GM19239 (cell line): ENCODE data around the gene SAFB2.
"Not testable (repeated sequence)": the region's sequence is repeated elsewhere in the genome, so short reads cannot be mapped to it uniquely, and the experiment has no call there.

Experiments used
- DNase-seq: peaks from one replicate; pipeline ENCODE4 v3.0.0; 2011; ENCODE audit warnings: low spot score; ENCODE audit not compliant: insufficient read length
- FAIRE-seq: peaks from 2 replicates; lab custom pipeline; 2011; peaks lifted over from hg19 to GRCh38; lab: Jason Lieb, UNC

The SAFB2 gene

DNA sequence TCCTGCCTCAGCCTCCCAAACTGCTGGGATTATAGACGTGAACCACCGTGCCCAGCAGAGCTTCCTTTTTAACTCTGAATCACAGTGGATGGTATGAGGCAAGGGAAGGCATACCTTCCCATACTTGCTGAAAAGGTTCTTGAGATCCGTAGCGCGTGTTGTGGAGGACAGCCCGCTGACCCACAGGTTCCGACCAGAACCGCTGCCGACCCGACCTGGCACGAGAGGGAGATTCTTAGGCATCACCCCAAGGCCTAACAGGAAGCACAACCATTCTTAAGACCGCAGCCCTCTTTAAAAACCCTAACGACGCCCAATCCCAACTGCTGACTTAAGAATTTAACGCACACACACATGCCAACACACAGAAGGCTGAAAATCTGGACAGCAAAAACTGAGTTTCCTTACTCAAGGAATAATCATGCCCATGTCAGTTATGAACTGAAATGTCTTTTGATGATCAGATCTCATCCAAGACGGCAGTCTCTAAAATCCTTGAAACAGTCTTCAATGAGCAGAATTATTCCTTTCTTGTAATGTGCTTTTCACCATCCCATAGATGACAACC lies 12.6 kb downstream of the SAFB2 start:
- FAIRE-seq (no peak), DNase-seq (no peak)

DNA sequence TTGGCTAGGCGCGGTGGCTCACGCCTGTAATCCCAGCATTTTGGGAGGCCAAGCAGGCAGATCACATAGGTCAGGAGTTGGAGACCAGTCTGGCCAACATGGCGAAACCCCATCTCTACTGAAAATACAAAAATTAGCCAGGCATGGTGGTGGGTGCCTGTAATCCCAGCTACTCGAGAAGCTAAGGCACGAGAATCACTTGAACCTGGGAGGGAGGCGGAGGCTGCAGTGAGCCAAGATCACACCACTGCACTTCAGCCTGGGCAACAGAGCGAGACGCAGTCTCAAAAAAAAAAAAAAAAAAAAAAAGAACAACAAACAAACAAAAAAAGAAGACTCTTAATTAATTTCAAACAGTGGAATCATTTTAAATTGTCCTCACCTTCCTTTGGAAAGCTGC lies 13.8 kb downstream of the SAFB2 start:
- DNase-seq, FAIRE-seq: not testable (repeated sequence)

DNA sequence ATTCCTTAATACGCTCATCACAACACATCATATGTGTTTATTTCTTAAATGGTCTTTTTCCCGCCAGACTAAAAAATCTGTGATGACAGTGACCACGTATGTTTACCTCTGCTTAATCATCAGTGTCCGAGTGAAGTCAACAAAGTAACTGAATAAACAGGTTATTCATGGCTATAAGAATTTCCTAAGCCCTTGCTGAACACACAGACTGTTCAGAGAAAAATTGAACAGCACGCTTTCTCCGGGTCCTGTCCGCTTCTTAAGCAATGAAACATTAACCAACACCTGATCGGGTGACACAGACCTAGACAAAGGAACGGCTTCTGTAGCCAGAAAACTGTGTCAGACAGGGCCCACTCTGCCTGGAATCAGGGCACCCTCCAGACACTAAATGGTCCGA lies 14.3 kb downstream of the SAFB2 start:
- DNase-seq (no peak), FAIRE-seq (no peak)

DNA sequence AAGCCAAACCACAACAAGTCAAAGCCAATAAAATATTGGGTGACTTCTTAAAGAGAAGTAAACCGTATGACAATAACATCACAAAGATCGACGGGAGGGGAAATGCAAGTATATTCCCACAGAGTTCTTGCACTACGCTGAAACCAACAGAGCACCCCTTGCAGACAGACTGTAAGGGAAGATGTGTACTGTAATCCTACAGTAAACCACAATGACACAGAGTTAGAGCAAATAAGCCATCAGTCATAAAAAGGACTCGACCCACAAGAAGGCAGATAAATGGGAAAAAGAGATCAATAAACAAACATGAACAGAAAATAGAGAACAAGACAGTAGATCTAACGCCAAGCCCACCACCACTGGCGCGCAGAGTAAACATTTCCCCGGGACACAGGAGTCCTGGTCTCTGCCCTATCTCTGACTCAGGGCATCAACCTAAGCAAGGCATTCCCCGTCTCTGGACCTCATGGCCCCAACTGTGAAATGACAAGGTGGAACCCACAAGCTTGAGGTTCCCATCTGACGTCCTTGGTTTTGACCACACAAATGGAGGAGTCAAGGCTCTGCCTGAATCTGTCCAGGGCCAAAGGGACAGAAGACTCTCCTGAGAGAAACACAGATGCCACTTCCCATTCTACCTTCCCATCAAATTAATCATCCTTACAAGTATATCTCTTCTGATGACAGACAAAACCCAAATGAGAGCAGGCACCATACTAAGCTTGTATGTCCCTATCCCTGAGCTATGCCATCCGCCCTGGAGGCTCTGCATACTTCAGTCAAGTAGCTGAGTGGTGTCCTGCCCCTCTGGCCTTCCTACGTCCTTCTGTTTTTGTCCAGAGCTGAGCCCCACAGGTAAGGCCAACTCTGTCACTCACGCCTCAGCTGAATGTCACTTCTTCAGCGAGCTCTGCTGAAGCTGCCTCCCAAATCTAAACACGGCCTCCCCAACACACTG lies 15.0 kb downstream of the SAFB2 start:
- FAIRE-seq, result no peak

DNA sequence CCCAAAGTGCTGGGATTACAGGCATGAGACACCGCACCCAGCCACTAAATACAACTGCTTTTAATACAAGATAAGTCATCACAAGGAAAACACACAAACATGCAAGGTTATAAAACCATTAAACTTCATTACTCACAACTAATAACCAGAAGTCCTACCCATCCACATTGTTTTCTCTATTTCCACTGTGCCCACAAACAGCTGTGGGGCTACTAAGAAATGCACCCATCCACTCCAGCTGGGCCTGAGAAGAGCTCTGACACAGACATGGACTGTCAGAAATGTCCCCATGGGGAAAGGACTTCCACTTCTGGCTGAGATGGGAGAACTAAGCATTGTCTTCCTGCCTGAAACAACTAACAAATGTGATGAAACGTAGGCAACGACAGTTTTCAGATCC lies 17.2 kb downstream of the SAFB2 start:
- no peak for FAIRE-seq

More for the DNA sequence above, 15.0 kb downstream of the SAFB2 start:
- no peak for DNase-seq

DNA sequence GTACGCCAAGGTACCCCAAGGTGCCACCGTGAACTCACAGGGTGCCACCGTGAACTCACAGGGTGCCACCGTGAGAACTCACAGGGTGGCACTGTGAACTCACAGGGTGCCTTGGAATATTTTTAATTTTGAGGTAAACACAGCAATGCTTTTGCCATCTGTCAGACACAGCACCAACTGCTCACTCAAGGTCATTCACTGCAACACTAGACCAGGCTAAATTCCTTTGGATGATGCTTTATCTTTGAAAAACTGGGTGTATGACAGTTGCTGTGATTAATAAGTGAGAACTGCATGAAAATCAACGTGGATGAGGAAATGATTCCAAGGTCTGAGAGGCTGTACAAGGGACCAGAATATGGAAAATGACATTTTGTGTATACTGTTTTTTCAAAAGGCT lies 18.9 kb downstream of the SAFB2 start:
- FAIRE-seq (no peak), DNase-seq (no peak)

More for the DNA sequence above, 17.2 kb downstream of the SAFB2 start:
- no peak for DNase-seq

DNA sequence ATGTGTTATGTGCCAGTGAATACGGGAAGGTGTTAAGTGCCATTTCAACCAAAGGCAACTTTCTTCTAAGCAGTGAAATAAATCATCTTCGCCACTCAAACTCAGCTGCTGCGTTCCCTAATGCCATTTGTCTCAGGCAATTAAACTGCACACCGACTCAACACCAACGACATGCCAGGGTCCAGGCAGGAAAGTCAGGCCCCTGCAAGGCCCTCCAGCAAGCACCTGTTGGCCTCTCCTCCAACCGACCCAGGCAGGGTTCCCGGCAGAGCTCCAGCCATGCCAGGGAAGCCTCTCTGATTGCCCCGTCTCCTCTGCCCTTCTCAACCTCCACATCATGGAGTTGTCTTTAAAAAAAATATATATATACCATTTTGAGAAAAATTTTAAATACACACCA lies 21.8 kb downstream of the SAFB2 start:
- FAIRE-seq (no peak), DNase-seq (no peak)

DNA sequence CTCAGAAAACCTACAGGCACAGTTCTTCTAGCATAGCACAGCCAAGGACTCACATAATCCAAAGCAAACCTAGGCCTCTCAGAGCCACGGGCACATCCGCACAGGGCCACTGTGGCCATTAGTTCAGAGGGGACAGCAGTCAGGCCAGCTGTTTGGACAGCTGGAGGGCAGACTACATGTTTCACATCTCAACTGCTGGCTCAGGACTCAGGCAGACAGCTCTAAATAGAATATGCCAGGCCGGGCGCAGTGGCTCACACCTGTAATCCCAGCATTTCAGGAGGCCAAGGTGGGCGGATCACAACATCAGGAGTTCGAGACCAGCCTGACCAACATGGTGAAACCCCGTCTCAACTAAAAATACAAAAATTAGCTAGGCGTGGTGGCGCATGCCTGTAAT lies 26.8 kb downstream of the SAFB2 start:
- no peak for FAIRE-seq
- no peak for DNase-seq

DNA sequence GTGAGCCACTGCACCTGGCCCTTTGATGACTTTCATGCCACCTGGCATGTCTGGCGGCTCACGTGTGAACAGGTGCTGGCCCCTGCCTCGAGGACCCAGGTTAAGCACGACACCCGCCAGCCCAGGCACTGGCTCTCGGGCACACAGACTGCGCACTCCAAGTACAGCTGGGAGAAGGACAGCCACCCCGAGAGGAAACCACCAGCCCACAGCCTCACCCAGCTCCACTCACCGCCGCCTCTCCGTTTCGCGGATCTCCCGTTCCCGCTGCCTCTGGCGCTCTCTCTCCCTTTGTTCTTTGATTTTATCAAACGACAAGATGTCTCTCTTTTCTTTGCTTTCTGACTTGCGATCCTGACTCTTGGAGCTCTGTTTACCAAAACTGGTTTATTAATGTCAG lies 27.4 kb downstream of the SAFB2 start:
- no peak for DNase-seq
- FAIRE-seq, result no peak

DNA sequence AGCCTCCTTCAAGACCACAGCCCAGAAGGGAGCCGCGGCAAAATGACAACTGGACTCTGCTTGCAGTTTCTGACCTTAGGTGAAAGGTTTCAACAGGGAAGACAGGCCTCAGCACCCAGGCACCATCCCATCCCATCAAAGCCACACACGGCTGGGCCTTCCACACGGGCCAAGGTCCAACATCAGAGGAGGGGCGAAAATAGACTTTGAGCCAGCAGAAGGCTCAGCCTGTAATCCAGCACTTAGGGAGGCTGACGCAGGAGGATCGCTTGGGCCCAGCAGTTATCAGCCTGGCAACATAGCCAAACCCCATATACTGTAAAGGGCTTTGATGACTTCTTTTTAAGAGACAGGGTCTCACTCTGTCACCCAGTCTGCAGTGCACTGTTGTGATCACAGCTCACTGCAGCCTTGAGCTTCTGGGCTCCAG lies 28.0 kb downstream of the SAFB2 start:
- no peak for FAIRE-seq
- no peak for DNase-seq

DNA sequence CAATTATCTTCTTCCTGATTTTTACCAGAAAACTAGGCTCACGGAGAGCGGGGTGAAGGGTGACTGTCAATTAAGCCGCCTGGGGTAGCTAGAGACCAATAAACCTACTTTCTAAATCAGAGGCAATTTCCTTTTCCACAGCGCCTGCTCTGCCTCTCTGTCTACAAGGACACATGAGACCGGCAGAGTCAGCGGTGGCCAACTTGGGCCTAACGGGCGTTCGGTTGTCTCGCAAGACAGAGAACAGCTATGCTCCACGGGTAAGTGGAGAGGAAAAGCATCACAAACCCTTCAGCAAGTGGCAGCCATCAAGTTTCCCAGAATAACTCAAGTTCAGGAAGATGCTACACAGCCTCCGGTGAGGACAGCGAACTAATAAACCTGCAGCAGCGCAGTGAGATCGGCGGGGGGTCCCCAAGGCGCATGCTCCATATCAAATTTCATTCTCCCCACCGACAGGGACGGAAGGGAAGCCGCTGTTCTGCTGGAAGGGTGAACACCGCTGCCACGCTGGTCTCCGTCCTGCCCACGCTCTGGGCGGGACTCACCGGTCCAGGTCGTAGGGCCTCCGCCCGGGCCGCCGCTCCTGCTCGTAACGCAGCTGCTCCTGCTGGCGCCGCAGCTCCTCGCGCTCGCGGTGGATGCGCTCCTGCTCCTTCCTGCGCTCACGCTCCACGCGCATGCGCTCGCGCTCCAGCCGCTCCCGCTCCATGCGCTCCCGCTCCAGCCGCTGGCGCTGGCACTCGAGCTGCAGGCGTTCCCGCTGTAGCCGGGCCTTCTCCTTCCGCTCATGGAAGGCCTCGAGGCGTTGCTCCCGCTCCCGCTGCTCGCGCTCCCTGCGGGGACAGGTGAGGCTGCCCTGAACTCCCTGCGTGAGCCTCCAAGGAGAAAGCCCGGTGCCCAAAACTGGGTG lies 29.0 kb downstream of the SAFB2 start:
- FAIRE-seq, result no peak

DNA sequence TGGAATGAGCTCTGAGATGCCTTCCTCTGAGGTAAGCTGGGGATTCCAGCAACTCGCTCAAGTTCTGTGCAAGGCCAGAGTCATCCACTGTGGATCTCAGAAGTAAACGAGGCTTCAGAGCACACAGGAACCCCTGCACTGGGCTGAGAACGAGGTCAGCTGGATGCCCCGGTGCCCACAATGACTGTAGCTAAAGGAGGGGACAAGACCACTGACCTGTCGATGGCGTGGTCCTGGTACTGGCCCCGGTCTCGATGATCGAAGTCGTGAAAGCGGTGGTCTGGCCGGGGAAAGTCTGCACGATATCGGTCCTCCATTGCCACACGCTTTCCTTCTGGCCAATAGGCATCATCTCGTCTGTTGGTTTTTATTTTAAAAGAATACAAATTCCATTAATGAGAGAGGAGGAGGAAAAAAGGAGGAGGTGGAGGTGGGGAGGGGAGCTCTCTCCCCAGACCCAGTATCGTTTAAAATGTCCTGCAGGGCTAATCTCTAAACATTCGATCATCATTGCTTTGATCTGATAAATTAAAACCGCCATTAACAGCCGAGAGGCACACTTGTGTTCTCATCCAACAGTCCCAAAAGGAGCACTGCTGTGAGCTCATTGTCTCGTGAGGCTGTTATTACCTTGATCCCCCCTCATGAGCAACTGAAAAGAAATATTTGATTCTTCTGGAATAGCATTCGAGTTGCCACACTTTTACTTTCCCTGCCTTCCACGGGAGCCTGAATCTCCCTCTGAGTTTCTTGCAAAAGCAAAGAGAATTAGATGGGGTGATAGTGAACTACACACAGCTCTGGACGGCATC lies 29.8 kb downstream of the SAFB2 start:
- no peak for FAIRE-seq
- DNase-seq, result no peak

More for the DNA sequence above, 29.0 kb downstream of the SAFB2 start:
- no peak for DNase-seq

DNA sequence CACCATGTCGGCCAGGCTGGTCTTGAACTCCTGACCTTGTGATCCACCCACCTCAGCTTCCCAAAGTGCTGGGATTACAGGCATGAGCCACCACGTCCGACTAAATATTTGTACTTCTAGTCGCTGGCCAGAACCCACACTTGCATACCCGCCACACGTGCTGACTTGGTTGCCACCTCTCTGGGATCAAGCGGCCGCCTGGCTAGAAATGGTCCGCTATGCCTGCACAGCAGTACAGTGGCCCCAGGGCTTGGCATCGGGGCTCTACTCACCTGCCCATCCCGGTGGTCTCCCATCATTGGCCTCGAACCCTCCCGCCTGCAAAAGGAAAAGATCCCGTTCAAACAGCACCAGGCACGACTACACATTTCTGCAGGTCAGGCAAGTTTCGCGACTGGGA lies 31.1 kb downstream of the SAFB2 start:
- no peak for DNase-seq
- FAIRE-seq, result no peak

DNA sequence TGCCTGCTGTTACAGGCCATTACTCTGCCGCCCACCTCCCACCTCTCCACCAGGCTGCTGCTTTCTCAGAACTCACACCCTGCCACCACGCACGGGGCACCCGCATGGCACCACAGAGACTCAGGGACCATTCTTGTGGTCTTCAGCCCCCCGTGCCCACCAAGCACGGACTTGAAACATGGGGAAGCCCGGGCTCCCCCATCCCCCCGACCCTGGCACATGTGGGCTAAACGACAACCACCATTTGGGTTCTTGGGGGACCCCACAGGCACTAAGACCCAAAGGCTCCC lies 31.8 kb downstream of the SAFB2 start:
- DNase-seq (no peak), FAIRE-seq (no peak)

DNA sequence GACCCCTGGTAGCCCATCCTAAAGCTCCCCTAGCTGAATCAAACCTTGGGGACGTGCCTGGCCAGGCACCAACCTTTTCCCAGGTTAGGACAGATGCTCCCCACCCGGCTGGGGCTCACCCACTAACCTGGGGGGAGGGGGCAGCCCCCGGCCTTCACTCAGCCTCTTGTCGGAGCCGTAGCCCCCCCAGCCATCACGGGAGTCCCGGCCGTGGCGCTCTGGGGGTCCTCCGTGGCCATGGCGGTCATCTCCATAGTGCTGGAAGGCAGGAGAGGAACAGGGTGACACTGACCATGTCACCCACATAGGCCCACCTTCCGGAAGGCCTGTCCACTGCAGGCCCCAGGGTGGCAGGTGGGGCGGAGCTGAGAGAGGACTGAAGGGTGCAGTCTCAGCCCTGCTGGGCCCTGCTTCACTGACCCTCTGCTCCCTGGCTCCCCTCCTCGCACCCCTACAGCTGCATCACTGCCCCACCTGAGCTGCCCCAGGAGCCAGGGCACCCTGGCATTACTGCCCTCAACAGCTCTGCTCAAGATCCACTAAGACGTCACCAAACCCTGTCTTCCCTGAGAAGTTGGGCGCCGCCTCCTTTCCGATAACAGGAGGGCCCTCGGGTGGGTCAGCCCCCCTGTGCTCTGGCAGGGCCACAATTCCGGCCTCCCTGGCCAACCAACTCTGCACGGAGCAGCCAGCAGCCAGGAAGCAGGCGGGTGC lies 32.3 kb downstream of the SAFB2 start:
- FAIRE-seq (no peak), DNase-seq (no peak)

DNA sequence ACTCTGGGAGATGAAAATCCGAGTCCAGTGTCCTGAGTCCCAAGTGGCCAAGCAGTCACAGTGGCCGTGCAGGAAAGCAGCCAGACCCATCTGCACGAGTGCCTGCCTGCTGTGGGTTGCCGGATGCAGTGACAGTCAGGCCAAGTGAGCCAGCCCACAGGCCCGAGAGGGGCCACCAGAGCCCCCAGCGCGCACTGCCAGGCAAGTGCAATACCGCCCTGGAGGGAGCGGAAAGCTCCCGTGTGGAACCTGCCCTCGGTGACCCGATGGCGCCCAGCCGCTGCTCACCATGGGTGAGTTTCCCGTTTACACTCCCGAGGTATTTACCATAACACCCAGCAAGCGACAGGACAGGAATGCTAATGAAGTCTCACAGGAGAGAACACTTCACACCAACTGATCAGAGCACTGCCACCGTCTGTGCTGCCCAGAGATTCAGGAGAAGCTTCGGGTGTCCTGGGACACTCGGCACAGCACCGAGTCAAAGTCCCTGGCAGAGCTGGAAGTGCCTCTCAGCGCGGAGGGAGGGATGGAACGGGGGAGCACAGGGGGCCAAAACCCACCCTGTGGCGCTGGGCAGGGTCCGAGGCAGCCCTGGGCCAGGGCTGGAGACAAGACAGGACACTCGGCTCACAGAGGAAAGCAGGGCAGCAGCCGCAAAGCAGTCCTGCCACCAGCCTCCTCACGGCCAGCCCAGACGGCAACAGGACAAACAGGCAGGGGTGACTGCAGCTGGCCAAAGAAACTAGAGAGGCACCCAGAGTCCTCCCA lies 33.5 kb downstream of the SAFB2 start:
- FAIRE-seq, result no peak
- DNase-seq, result no peak

DNA sequence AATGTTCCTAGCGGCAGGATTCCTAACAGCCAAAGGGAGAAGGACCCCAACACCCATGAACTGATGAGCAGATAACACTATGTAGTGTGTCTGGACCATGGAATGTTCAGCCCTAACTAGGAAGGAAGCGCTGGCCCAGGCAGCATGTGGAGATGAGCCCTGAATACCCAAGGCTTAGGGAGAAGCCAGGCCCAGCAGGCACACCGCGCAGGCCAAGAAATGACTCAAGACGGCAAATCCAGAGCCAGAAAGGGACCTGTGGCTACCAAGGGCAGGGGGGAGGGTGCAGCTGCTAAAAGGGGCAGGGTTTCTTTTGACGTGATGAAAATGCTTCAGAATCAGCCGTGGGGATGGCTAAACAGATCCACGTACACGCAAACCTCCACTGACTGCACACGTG lies 34.1 kb downstream of the SAFB2 start:
- FAIRE-seq, result no peak
- DNase-seq, result no peak

DNA sequence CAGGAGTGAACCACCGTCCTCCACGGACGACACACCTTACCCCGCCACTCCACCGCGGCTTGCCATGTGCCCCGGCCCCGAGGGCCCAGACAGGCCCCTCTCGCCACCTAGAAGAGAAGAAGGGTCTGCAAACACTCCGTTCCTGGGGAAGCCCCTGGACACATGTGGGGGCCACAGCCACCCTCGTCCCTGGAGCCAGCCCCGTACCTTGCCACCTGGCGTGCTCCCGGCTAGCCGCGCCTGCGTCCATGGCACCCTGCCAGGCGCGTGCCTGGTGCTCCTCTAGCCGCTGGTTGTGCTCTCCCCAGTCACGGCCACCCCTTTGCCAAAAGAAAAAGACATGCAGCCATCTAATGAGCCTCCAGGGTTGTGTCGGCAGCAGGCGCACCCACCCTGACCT lies 34.9 kb downstream of the SAFB2 start:
- FAIRE-seq (no peak), DNase-seq (no peak)

DNA sequence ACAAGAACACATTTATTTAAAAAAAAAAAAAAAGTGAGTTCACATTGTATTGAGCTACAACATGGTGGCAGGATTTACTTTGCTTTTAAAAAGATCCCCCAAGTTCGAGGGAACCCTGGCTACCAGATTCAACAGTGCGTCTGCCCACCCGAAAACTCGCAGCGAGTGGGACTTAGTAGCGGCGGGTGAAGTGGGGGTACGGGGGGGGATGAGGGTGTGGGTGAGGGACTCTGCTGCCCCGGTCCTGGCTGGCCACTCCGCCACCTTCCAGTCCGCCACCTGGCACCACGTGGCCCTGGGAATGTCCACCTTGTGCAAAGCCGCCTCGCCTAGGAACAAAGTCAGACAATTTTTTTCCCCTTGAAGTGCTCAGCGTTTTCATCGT lies 35.5 kb downstream of the SAFB2 start:
- FAIRE-seq, result no peak
- DNase-seq, result no peak
